Measurements from ENCODE around the gene RPP14.

The RPP14 gene

DNA sequence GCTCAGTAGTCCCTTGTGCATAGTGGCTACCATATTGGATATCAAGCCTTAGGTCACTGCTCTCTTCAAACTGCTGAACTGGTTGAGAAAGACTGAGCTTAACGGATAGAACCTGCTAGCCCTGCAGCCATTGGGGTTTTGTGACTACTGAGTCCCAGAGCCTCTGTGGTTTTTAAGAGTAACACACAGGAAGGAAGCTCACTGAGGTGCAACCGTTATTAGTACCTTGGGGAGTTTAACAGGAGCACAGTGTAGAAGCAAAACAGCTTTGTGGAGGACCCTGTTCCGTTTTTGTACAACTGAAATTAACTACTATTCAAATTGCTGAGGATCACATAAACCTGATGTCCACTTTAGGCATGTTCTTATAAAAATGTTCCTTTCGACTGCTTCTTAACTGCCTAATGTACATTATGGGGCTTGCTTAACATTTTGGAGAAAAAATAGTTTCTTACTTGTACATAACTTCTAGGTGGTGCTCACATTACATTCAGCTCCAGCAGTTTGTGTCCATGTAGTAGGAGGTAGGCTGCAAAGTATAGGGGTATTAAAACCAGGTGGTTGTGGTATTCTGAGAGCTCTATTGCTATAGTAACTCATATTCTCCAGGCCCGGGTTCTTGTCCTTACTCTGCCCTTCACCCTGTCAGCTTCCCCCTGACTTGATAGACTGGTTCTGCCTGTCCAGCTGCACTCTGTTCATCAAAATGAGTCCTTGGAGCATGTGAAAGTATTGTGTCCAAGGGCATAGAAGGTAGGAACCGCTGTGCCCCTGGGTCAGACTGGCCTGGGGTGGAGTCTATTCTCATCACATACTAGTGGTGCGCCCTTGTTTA is 44.0 kb downstream of the RPP14 start:
- no peak overlapping the region for H3K9ac ChIP-seq (ENCODE audit: low read length)
- H3K9me3 ChIP-seq (ENCODE audit: low read length) = no peaks in the 10 kb centered on the region
- H3K4me1 ChIP-seq (ENCODE audit: insufficient read depth, low read length) = peaks cover 49% of the 10 kb centered on the region
- no peak overlapping the region for H3K4me3 ChIP-seq (ENCODE audit: low read depth in 1 of 2, low read length in 2 of 2)
- no peaks in the 10 kb centered on the region for H3K27me3 ChIP-seq (ENCODE audit: control insufficient read depth in 1 of 2, insufficient read depth in 2 of 2, low read length in 2 of 2)
- no peaks in the 10 kb centered on the region for H3K36me3 ChIP-seq (ENCODE audit: insufficient read depth, low read length)
- no peak overlapping the region for H3K27ac ChIP-seq (ENCODE audit: low read depth, low read length)

- Histone ChIP-seq H3K4me1 (ENCODE audit: insufficient read depth, low read length) (peaks cover 51% of the 10 kb centered on the region), H3K27me3 (ENCODE audit: control insufficient read depth in 1 of 2, insufficient read depth in 2 of 2, low read length in 2 of 2) (no peaks in the 10 kb centered on the region), H3K4me3 (ENCODE audit: low read depth in 1 of 2, low read length in 2 of 2) (no peak overlapping the region), H3K9ac (ENCODE audit: low read length) (no peak overlapping the region), H3K27ac (ENCODE audit: low read depth, low read length) (no peak overlapping the region), H3K9me3 (ENCODE audit: low read length) (no peaks in the 10 kb centered on the region), H3K36me3 (ENCODE audit: insufficient read depth, low read length) (no peaks in the 10 kb centered on the region)
Measured at GRCh38 chr3:58350627-58351013, 44.6 kb downstream of the RPP14 start.

- Histone ChIP-seq H3K27me3 (ENCODE audit: control insufficient read depth in 1 of 2, insufficient read depth in 2 of 2, low read length in 2 of 2) (no peaks in the 10 kb centered on the region), H3K4me3 (ENCODE audit: low read depth in 1 of 2, low read length in 2 of 2) (no peak overlapping the region), H3K27ac (ENCODE audit: low read depth, low read length) (no peak overlapping the region), H3K9me3 (ENCODE audit: low read length) (no peaks in the 10 kb centered on the region), H3K9ac (ENCODE audit: low read length) (no peak overlapping the region), H3K36me3 (ENCODE audit: insufficient read depth, low read length) (no peaks in the 10 kb centered on the region), H3K4me1 (ENCODE audit: insufficient read depth, low read length) (peaks cover 54% of the 10 kb centered on the region)
Measured at GRCh38 chr3:58351920-58352319, 45.9 kb downstream of the RPP14 start.

- Histone ChIP-seq H3K9me3 (ENCODE audit: low read length) (no peaks in the 10 kb centered on the region), H3K4me1 (ENCODE audit: insufficient read depth, low read length) (peaks cover 48% of the 10 kb centered on the region), H3K36me3 (ENCODE audit: insufficient read depth, low read length) (no peaks in the 10 kb centered on the region), H3K4me3 (ENCODE audit: low read depth in 1 of 2, low read length in 2 of 2) (no peak overlapping the region), H3K27ac (ENCODE audit: low read depth, low read length) (no peak overlapping the region), H3K27me3 (ENCODE audit: control insufficient read depth in 1 of 2, insufficient read depth in 2 of 2, low read length in 2 of 2) (no peaks in the 10 kb centered on the region), H3K9ac (ENCODE audit: low read length) (no peak overlapping the region)
Measured at GRCh38 chr3:58352626-58353025, 46.6 kb downstream of the RPP14 start.

DNA sequence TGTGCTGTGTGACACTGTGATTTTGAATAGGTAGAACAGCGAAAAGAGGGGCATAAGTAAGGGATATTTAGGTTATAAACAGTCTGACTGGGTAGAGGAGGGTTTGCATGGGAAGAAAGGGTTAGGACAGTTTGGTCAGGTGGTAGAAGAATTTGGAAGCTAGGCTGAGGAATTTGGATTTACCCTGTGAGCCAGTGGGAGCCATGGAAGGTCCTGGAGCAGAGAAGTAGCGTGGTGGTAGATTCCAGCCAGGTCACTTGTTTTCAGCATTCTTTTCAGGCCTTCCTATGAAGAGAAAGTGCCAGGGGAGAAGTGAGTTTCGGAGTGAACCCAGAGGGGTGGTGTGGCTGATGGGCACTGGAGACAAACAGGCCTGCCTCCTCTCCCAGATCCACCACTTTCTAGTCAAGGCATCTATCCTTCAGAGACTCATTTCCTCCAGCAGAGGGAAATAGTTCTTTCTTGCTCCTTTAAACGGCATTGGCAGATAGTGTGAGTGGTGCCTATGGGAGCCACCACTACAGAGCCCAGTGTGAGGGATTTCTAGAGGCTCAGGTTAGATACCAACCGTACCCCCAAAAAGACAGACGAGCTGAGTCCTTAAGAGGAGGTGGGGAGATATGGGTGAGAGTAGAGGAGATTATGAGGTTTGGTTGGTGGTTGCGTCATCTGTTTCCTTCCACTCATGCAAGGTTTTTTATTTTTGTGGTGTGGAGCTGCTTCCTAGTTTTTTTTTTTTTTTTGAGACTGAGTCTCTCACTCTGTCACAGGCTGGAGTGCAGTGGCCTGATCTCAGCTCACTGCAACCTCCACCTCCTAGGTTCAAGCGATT is 47.9 kb downstream of the RPP14 start:
- no peaks in the 10 kb centered on the region for H3K36me3 ChIP-seq (ENCODE audit: insufficient read depth, low read length)
- no peaks in the 10 kb centered on the region for H3K9me3 ChIP-seq (ENCODE audit: low read length)
- H3K9ac ChIP-seq (ENCODE audit: low read length) = no peak overlapping the region
- peaks cover 49% of the 10 kb centered on the region for H3K4me1 ChIP-seq (ENCODE audit: insufficient read depth, low read length)
- no peaks in the 10 kb centered on the region for H3K27me3 ChIP-seq (ENCODE audit: control insufficient read depth in 1 of 2, insufficient read depth in 2 of 2, low read length in 2 of 2)
- no peak overlapping the region for H3K27ac ChIP-seq (ENCODE audit: low read depth, low read length)
- H3K4me3 ChIP-seq (ENCODE audit: low read depth in 1 of 2, low read length in 2 of 2) = no peak overlapping the region

- H3K9me3 ChIP-seq (ENCODE audit: low read length) = no peaks in the 10 kb centered on the region
- no peak overlapping the region for H3K9ac ChIP-seq (ENCODE audit: low read length)
- peak overlapping the region; percentile 54 for H3K27ac ChIP-seq (ENCODE audit: low read depth, low read length)
- no peak overlapping the region for H3K4me3 ChIP-seq (ENCODE audit: low read depth in 1 of 2, low read length in 2 of 2)
- H3K36me3 ChIP-seq (ENCODE audit: insufficient read depth, low read length) = no peaks in the 10 kb centered on the region
- no peaks in the 10 kb centered on the region for H3K27me3 ChIP-seq (ENCODE audit: control insufficient read depth in 1 of 2, insufficient read depth in 2 of 2, low read length in 2 of 2)
- H3K4me1 ChIP-seq (ENCODE audit: insufficient read depth, low read length) = peaks cover 52% of the 10 kb centered on the region
Measured at GRCh38 chr3:58355179-58355578, 49.1 kb downstream of the RPP14 start.

DNA sequence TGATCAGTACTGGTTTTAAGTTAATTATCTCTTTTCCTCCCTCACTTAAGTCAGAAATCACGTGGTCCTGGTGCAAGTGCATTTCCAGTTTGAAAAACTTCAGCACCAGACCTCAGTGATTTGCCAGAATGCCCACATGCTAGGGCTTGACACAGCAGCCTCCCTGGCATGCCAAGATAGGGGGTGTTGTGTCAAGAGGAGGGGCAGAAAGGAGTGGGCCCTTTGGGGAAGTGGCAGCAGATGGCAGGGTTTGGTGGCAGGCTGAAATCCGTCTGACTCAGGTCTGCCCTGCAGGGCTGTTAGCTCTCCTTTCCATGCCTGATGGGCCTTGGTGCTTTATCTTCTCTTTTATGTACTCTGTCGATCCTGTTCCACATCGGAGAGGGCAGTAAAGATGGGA is 50.0 kb downstream of the RPP14 start:
- H3K36me3 ChIP-seq (ENCODE audit: insufficient read depth, low read length) = no peaks in the 10 kb centered on the region
- H3K27ac ChIP-seq (ENCODE audit: low read depth, low read length) = peak overlapping the region; percentile 54
- H3K9me3 ChIP-seq (ENCODE audit: low read length) = no peaks in the 10 kb centered on the region
- no peak overlapping the region for H3K9ac ChIP-seq (ENCODE audit: low read length)
- no peak overlapping the region for H3K4me3 ChIP-seq (ENCODE audit: low read depth in 1 of 2, low read length in 2 of 2)
- no peaks in the 10 kb centered on the region for H3K27me3 ChIP-seq (ENCODE audit: control insufficient read depth in 1 of 2, insufficient read depth in 2 of 2, low read length in 2 of 2)
- peaks cover 51% of the 10 kb centered on the region for H3K4me1 ChIP-seq (ENCODE audit: insufficient read depth, low read length)

DNA sequence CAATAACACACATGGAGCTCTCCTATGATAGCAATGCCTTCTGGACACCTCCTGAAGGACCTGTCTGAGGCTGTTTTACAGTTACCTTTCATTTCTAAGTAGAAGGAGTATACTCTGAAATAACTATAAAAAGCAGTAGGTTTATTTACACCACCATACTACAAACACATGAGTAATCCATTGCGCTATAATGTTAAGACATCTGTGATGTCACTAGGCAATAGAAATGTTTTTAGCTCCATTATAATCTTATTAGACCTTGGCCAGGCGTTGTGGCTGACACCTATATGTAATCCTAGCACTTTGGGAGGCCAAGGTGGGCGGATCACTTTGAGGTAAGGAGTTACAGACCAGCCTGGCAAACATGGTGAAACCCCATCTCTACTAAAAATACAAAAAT is 51.4 kb downstream of the RPP14 start:
- no peak overlapping the region for H3K9ac ChIP-seq (ENCODE audit: low read length)
- no peak overlapping the region for H3K4me3 ChIP-seq (ENCODE audit: low read depth in 1 of 2, low read length in 2 of 2)
- H3K27ac ChIP-seq (ENCODE audit: low read depth, low read length) = peak overlapping the region; percentile 1
- no peaks in the 10 kb centered on the region for H3K27me3 ChIP-seq (ENCODE audit: control insufficient read depth in 1 of 2, insufficient read depth in 2 of 2, low read length in 2 of 2)
- H3K4me1 ChIP-seq (ENCODE audit: insufficient read depth, low read length) = peaks cover 54% of the 10 kb centered on the region
- no peaks in the 10 kb centered on the region for H3K9me3 ChIP-seq (ENCODE audit: low read length)
- no peaks in the 10 kb centered on the region for H3K36me3 ChIP-seq (ENCODE audit: insufficient read depth, low read length)

- no peaks in the 10 kb centered on the region for H3K36me3 ChIP-seq (ENCODE audit: insufficient read depth, low read length)
- peaks cover 54% of the 10 kb centered on the region for H3K4me1 ChIP-seq (ENCODE audit: insufficient read depth, low read length)
- no peak overlapping the region for H3K9ac ChIP-seq (ENCODE audit: low read length)
- no peaks in the 10 kb centered on the region for H3K9me3 ChIP-seq (ENCODE audit: low read length)
- H3K27ac ChIP-seq (ENCODE audit: low read depth, low read length) = peak overlapping the region; percentile 86
- H3K27me3 ChIP-seq (ENCODE audit: control insufficient read depth in 1 of 2, insufficient read depth in 2 of 2, low read length in 2 of 2) = no peaks in the 10 kb centered on the region
- no peak overlapping the region for H3K4me3 ChIP-seq (ENCODE audit: low read depth in 1 of 2, low read length in 2 of 2)
Measured at GRCh38 chr3:58358092-58358491, 52.0 kb downstream of the RPP14 start.

GRCh38 chr3:58358808-58359207 is 52.8 kb downstream of the RPP14 start:
- H3K4me3 ChIP-seq (ENCODE audit: low read depth in 1 of 2, low read length in 2 of 2) = no peak overlapping the region
- no peaks in the 10 kb centered on the region for H3K27me3 ChIP-seq (ENCODE audit: control insufficient read depth in 1 of 2, insufficient read depth in 2 of 2, low read length in 2 of 2)
- H3K27ac ChIP-seq (ENCODE audit: low read depth, low read length) = peak overlapping the region; percentile 86
- no peaks in the 10 kb centered on the region for H3K9me3 ChIP-seq (ENCODE audit: low read length)
- no peak overlapping the region for H3K9ac ChIP-seq (ENCODE audit: low read length)
- H3K4me1 ChIP-seq (ENCODE audit: insufficient read depth, low read length) = peaks cover 52% of the 10 kb centered on the region
- no peaks in the 10 kb centered on the region for H3K36me3 ChIP-seq (ENCODE audit: insufficient read depth, low read length)

DNA sequence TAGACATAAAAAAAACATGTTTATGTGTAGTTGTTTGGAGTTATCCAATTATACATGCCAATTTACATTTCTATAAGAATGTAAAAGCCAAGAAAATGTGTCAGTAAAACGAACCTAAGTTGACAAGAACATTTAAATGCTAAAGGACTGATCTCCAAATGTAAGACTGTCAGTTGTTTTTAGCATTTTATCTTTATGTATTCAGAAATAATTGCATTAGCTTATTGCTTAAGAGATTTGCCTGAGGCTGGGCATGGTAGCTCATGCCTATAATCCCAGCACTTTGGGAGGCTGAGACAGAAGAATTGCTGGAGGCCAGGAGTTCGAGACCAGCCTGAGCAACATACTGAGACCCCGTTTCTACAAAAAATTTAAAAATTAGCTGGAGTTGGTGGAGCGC is 53.6 kb downstream of the RPP14 start:
- H3K27ac ChIP-seq (ENCODE audit: low read depth, low read length) = peak overlapping the region; percentile 86
- no peaks in the 10 kb centered on the region for H3K36me3 ChIP-seq (ENCODE audit: insufficient read depth, low read length)
- H3K9ac ChIP-seq (ENCODE audit: low read length) = no peak overlapping the region
- no peak overlapping the region for H3K4me3 ChIP-seq (ENCODE audit: low read depth in 1 of 2, low read length in 2 of 2)
- no peaks in the 10 kb centered on the region for H3K27me3 ChIP-seq (ENCODE audit: control insufficient read depth in 1 of 2, insufficient read depth in 2 of 2, low read length in 2 of 2)
- H3K4me1 ChIP-seq (ENCODE audit: insufficient read depth, low read length) = peaks cover 48% of the 10 kb centered on the region
- H3K9me3 ChIP-seq (ENCODE audit: low read length) = no peaks in the 10 kb centered on the region

Data from muscle layer of colon (tissue), 2 donors.